ENCODE data around the gene OR9G4. TPM values are rescaled to one million over a fixed set of nuclear protein-coding genes. Genes with fewer than 3 reads are reported as not detected.

Gene OR9G4
- total and polyA plus RNA-seq, 2 experiments from 2014 or later = not detected

Small RNAs within 50 kb of the gene (microRNA-seq; reads per million reads assigned to microRNA genes)
- not detected for gene MIR6128

Small RNAs within 50 kb of the gene (small RNA-seq; reads per million reads assigned to genes)
- gene AP001803.1 (ENCODE audit: low replicate concordance) (not detected), gene MIR6128 (ENCODE audit: low replicate concordance) (not detected)

Other genes with a start within 250 kb of the OR9G4 start
- not detected in 2 replicates for gene OR5M11, start 205.4 kb downstream of the OR9G4 start, total RNA-seq (2014; rRNA removed; shearing (Covaris generic))
- not detected in 2 replicates for gene OR5M11, start 205.4 kb downstream of the OR9G4 start, polyA plus RNA-seq (2016; fragmentation: Nextera tagmentation; extraction: Ambion mirVana)
- gene OR5M10, start 171.0 kb downstream of the OR9G4 start, total RNA-seq (2014; rRNA removed; shearing (Covaris generic)) = not detected in 2 replicates
- gene OR5M10, start 171.0 kb downstream of the OR9G4 start, polyA plus RNA-seq (2016; fragmentation: Nextera tagmentation; extraction: Ambion mirVana) = not detected in 2 replicates
- not detected in 2 replicates for gene OR5M1, start 133.8 kb downstream of the OR9G4 start, total RNA-seq (2014; rRNA removed; shearing (Covaris generic))
- not detected in 2 replicates for gene OR5M1, start 133.8 kb downstream of the OR9G4 start, polyA plus RNA-seq (2016; fragmentation: Nextera tagmentation; extraction: Ambion mirVana)
- not detected in 2 replicates for gene OR5AP2, start 106.3 kb downstream of the OR9G4 start, total RNA-seq (2014; rRNA removed; shearing (Covaris generic))
- gene OR5AP2, start 106.3 kb downstream of the OR9G4 start, polyA plus RNA-seq (2016; fragmentation: Nextera tagmentation; extraction: Ambion mirVana) = not detected in 2 replicates
- not detected in 2 replicates for gene OR5AR1, start 85.0 kb downstream of the OR9G4 start, total RNA-seq (2014; rRNA removed; shearing (Covaris generic))
- not detected in 2 replicates for gene OR5AR1, start 85.0 kb downstream of the OR9G4 start, polyA plus RNA-seq (2016; fragmentation: Nextera tagmentation; extraction: Ambion mirVana)
- gene OR9G1, start 49.6 kb downstream of the OR9G4 start, total RNA-seq (2014; rRNA removed; shearing (Covaris generic)) = not detected in 2 replicates
- not detected in 2 replicates for gene OR9G1, start 49.6 kb downstream of the OR9G4 start, polyA plus RNA-seq (2016; fragmentation: Nextera tagmentation; extraction: Ambion mirVana)
- not detected in 2 replicates for gene OR5AK2, start 240.2 kb upstream of the OR9G4 start, total RNA-seq (2014; rRNA removed; shearing (Covaris generic))
- not detected in 2 replicates for gene OR5AK2, start 240.2 kb upstream of the OR9G4 start, polyA plus RNA-seq (2016; fragmentation: Nextera tagmentation; extraction: Ambion mirVana)

Measured in GM23338 (cell line).